ENCODE data around the gene POLD2.

GRCh38 chr7:44073664-44074348 lies 49.5 kb downstream of the POLD2 start:
- peak; percentile 15; the same call in 1 of the 2 replicates for TF ChIP-seq POLR2A (IDR thresholded peaks at IDR 0.05; ENCODE audit: low read depth, low read length)
- 0 out of 2 replicates have a peak, but pooled peaks have one; percentile 11 for TF ChIP-seq POLR2AphosphoS5 (IDR thresholded peaks at IDR 0.05; ENCODE audit: low read depth, low read length)
- no peak for TF ChIP-seq TAF1 (IDR thresholded peaks at IDR 0.05; ENCODE audit: borderline replicate concordance, low read depth, low read length)
